Mesendoderm (in vitro differentiated cells): Measurements from ENCODE around the gene UBE2M.

ENCODE experiments used
- DNase-seq: peaks from one replicate; pipeline ENCODE4 v3.0.0; 2013
- H2AK5ac ChIP-seq: 2 replicates; pipeline ENCODE4 v1.6.1; 2013; ENCODE audit warnings: low read length, inconsistent platforms
- H2BK120ac ChIP-seq: 2 replicates; pipeline ENCODE4 v1.6.1; 2013; ENCODE audit warnings: low read depth, mild to moderate bottlenecking, low read length, moderate library complexity, mixed read lengths
- H2BK15ac ChIP-seq: replicated peaks from 2 replicates; pipeline ENCODE4 v1.6.1; 2013; ENCODE audit warnings: low read depth, mild to moderate bottlenecking, moderate library complexity
- H2BK5ac ChIP-seq: 2 replicates; pipeline ENCODE4 v1.6.1; 2013; ENCODE audit warnings: low read length, inconsistent platforms
- H3K18ac ChIP-seq: 2 replicates; pipeline ENCODE4 v1.6.1; 2013; ENCODE audit warnings: mild to moderate bottlenecking, low read length, mixed read lengths
- H3K23ac ChIP-seq: one replicate; pipeline ENCODE4 v1.6.1; 2013; ENCODE audit warnings: low read length
- H3K27ac ChIP-seq: 2 replicates; pipeline ENCODE4 v1.5.1; 2013; ENCODE audit warnings: low read depth, mild to moderate bottlenecking, inconsistent platforms, low read length, moderate library complexity
- H3K27me3 ChIP-seq: 2 replicates; pipeline ENCODE4 v1.6.1; 2013; ENCODE audit warnings: low read length, control low read depth, mild to moderate bottlenecking, inconsistent platforms; ENCODE audit not compliant: insufficient read depth, poor library complexity
- H3K36me3 ChIP-seq: 2 replicates; pipeline ENCODE4 v1.6.1; 2013; ENCODE audit warnings: low read length, inconsistent platforms; ENCODE audit not compliant: control insufficient read depth, insufficient read depth
- H3K4ac ChIP-seq: one replicate; pipeline ENCODE4 v1.6.1; 2013; ENCODE audit warnings: low read depth, mild to moderate bottlenecking, low read length, moderate library complexity
- H3K4me1 ChIP-seq: 2 replicates; pipeline ENCODE4 v1.6.1; 2013; ENCODE audit warnings: low read depth, low read length, inconsistent platforms; ENCODE audit not compliant: control insufficient read depth
- H3K4me2 ChIP-seq: 2 replicates; pipeline ENCODE4 v1.6.1; 2013; ENCODE audit warnings: low read length
- H3K4me3 ChIP-seq: 2 replicates; pipeline ENCODE4 v1.5.1; 2013; ENCODE audit warnings: mild to moderate bottlenecking, low read length
- H3K56ac ChIP-seq: one replicate; pipeline ENCODE4 v1.6.1; 2013; ENCODE audit warnings: low read length
- H3K79me1 ChIP-seq: 2 replicates; pipeline ENCODE4 v1.6.1; 2013; ENCODE audit warnings: low read length, inconsistent platforms
- H3K79me2 ChIP-seq: 2 replicates; pipeline ENCODE4 v1.6.1; 2013; ENCODE audit warnings: mild to moderate bottlenecking, low read length; ENCODE audit not compliant: control insufficient read depth, insufficient read depth
- H3K9ac ChIP-seq: 2 replicates; pipeline ENCODE4 v1.6.1; 2013; ENCODE audit warnings: low read length, inconsistent platforms
- H4K5ac ChIP-seq: one replicate; pipeline ENCODE4 v1.6.1; 2013; ENCODE audit warnings: low read length
- H4K8ac ChIP-seq: one replicate; pipeline ENCODE4 v1.6.1; 2013; ENCODE audit warnings: low read depth, mild to moderate bottlenecking, control low read depth, low read length, moderate library complexity
- WGBS: extraction: QIAGEN DNeasy Blood & Tissue Kit; methylation state at CpG from one replicate; pipeline ENCODE4 v1.1.7; 2013; ENCODE audit warnings: low lambda C conversion rate, missing lambda C conversion rate; ENCODE audit not compliant: insufficient coverage; ENCODE audit errors: extremely low coverage; 5-methylcytosine and 5-hydroxymethylcytosine counted together

Gene UBE2M

GRCh38 chr19:58571575-58571947 lies 13.2 kb upstream of the UBE2M start:
- Histone ChIP-seq H2AK5ac (no peak overlapping the region), H3K27me3 (no peaks in the 10 kb centered on the region)

DNA sequence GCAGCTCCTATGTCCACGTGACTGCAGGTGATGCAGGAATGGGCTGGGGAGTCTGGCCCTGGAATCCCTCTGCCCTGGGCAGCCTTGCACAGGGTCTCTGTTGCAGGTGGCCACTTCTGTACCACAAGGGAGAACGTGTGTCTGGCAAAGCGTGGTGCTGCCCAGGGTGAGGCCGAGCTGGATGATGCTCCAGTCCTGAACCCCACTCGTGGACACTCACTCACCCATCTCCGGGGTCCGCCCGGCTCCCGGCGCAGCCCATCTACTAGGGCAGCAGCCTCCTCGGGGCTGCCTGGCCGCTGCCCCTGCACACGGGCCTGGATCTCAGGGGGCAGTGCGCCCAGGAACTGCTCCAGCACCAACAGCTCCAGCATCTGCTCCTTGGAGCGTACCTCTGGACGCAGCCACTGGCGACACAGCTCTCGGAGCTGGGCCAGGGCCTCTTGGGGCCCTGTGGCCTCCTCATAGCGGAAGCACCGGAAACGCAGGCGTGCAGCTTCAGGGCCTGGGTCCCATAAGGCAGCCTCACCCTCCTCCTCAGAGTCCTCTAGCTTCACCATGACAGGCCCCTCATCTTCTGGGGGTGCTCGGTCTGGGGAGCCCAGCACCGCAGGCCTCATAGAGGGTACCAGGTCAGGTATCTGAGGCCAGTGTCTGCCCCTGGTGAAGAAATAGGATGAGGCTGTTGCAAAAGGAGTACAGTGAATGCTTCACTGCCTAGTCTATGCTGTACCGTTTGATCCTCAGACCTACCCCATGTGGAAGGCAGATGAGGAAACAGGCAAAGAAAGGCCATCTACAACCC lies 12.6 kb upstream of the UBE2M start:
- no peak overlapping the region for H4K8ac ChIP-seq
- no CpG with 5 or more reads among the region's 25 CpGs for WGBS
- H3K27me3 ChIP-seq, result no peaks in the 10 kb centered on the region
- H3K4me3 ChIP-seq, result no peak overlapping the region
- no peaks in the 10 kb centered on the region for H3K79me1 ChIP-seq
- no peak for DNase-seq
- H2BK120ac ChIP-seq, result no peak overlapping the region
- no peak overlapping the region for H3K56ac ChIP-seq
- no peaks in the 10 kb centered on the region for H3K79me2 ChIP-seq
- H3K27ac ChIP-seq, result no peak overlapping the region
- no peak overlapping the region for H3K4ac ChIP-seq
- H2BK5ac ChIP-seq, result no peak overlapping the region
- peaks cover 3% of the 10 kb centered on the region for H3K4me1 ChIP-seq
- H3K36me3 ChIP-seq, result peaks cover 6% of the 10 kb centered on the region
- H3K18ac ChIP-seq, result no peak overlapping the region
- no peak overlapping the region for H2AK5ac ChIP-seq
- H2BK15ac ChIP-seq, result no peak overlapping the region
- H3K9ac ChIP-seq, result no peak overlapping the region
- H4K5ac ChIP-seq, result no peak overlapping the region
- H3K4me2 ChIP-seq, result no peak overlapping the region
- no peak overlapping the region for H3K23ac ChIP-seq

More at GRCh38 chr19:58571575-58571947, 13.2 kb upstream of the UBE2M start:
- Histone ChIP-seq H3K4me2 (no peak overlapping the region), H4K8ac (no peak overlapping the region), H3K18ac (no peak overlapping the region), H4K5ac (no peak overlapping the region), H3K79me1 (no peaks in the 10 kb centered on the region), H2BK15ac (no peak overlapping the region), H2BK120ac (no peak overlapping the region), H2BK5ac (no peak overlapping the region), H3K4me1 (peaks cover 3% of the 10 kb centered on the region), H3K27ac (no peak overlapping the region), H3K23ac (no peak overlapping the region), H3K36me3 (peaks cover 6% of the 10 kb centered on the region), H3K79me2 (no peaks in the 10 kb centered on the region), H3K4me3 (no peak overlapping the region), H3K9ac (no peak overlapping the region), H3K56ac (no peak overlapping the region), H3K4ac (no peak overlapping the region)
- no CpG with 5 or more reads among the region's 8 CpGs for WGBS
- no peak for DNase-seq

DNA sequence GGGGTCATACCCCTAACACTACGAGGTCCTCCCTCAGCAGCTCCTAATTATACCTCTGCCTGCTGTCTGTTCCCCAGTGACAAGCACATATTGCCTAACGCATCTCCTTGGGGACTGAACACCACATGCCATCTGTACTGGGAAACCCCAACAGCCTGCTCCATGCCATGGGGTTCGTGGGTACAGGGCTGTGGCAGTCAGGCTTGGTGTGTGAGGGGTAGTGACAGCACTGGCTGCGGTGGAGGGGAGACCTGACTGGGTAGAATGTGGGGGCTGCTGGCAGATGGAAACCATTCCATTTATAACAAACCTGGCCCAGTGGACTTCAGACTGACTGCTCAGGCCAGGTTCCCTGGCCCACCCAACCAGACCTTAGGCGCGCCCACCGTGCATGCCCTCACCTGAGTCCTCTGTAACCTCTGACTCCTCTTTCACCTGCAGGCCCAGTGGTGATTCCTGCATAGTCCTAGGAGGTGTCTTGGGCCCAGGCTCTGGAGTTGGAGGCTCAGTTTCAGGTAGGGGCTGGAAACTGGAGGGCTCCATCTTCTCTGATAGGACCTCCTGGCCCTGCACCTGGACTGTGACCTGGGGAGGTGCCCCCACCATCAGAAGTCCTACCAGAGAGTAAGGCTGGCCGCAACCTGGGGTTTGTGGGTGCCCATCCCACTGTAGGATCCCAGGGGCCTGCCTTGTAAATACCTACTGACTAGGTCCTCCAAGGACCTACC lies 11.7 kb upstream of the UBE2M start:
- Histone ChIP-seq H4K5ac (no peak overlapping the region), H2BK120ac (no peak overlapping the region), H3K23ac (no peak overlapping the region), H3K9ac (no peak overlapping the region), H2BK15ac (no peak overlapping the region), H4K8ac (no peak overlapping the region), H3K27me3 (no peaks in the 10 kb centered on the region), H3K18ac (no peak overlapping the region), H3K79me1 (no peaks in the 10 kb centered on the region), H3K4me2 (no peak overlapping the region), H3K79me2 (no peaks in the 10 kb centered on the region), H3K36me3 (peaks cover 6% of the 10 kb centered on the region), H3K56ac (no peak overlapping the region), H3K4me1 (peaks cover 3% of the 10 kb centered on the region), H2BK5ac (no peak overlapping the region), H3K4me3 (no peak overlapping the region), H3K4ac (no peak overlapping the region), H3K27ac (no peak overlapping the region), H2AK5ac (no peak overlapping the region)
- WGBS, result no CpG with 5 or more reads among the region's 8 CpGs
- DNase-seq, result no peak

DNA sequence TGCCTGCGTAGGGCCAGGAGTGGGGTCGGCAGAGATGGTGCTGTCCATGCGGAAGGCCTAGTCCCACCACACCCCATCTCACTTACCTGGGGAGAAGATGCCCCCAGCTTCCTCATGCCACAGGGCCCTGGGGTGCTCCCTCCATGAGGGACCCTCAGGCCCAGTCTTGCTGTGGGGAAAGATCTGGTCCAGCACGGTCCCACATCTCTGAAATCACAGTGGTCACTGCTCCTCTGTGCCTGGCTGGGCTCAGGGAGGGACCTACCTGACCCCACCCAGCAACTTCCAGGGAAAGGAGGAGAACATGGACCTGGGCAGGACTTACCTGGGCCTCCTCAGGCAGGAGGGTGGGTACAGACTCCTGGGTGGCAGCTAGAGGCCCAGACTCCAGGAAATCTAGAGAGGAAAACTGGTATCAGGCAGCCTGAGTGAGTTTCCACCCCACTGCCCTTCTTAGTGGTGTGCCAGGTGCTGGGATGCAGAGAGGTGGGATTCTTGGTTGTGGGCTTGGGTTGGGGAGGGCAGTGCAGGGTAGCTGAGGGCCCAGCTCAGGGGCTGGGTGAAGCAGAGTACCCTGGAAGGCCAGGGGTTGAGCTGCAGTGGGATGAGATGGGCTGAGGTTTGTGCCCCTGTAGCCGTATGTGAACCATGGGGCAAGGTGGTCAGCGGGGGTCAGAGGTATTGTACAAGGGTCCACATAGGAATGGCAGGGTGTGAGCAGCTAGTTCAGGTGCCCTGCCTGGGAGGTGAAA lies 11.0 kb upstream of the UBE2M start:
- Histone ChIP-seq H3K18ac (no peak overlapping the region), H3K9ac (no peak overlapping the region), H2AK5ac (no peak overlapping the region), H3K79me1 (no peaks in the 10 kb centered on the region), H2BK5ac (no peak overlapping the region), H3K56ac (no peak overlapping the region), H2BK15ac (no peak overlapping the region), H3K23ac (no peak overlapping the region), H3K4ac (no peak overlapping the region), H4K5ac (no peak overlapping the region), H3K4me3 (no peak overlapping the region), H3K4me1 (peaks cover 3% of the 10 kb centered on the region), H3K36me3 (peaks cover 6% of the 10 kb centered on the region), H3K27ac (no peak overlapping the region), H3K79me2 (no peaks in the 10 kb centered on the region), H2BK120ac (no peak overlapping the region), H4K8ac (no peak overlapping the region), H3K4me2 (no peak overlapping the region), H3K27me3 (no peaks in the 10 kb centered on the region)
- DNase-seq, result no peak
- no CpG with 5 or more reads among the region's 6 CpGs for WGBS

- Histone ChIP-seq H2BK5ac (no peak overlapping the region), H3K9ac (no peak overlapping the region), H2AK5ac (no peak overlapping the region), H2BK15ac (no peak overlapping the region), H3K79me1 (no peaks in the 10 kb centered on the region), H4K8ac (no peak overlapping the region), H3K56ac (no peak overlapping the region), H3K4me2 (no peak overlapping the region), H3K4me3 (no peak overlapping the region), H3K23ac (no peak overlapping the region), H3K18ac (no peak overlapping the region), H3K79me2 (no peaks in the 10 kb centered on the region), H3K36me3 (peaks cover 6% of the 10 kb centered on the region), H4K5ac (no peak overlapping the region), H3K27ac (no peak overlapping the region), H3K4ac (no peak overlapping the region), H3K27me3 (no peaks in the 10 kb centered on the region), H3K4me1 (no peaks in the 10 kb centered on the region), H2BK120ac (no peak overlapping the region)
- WGBS, result no CpG with 5 or more reads among the region's 4 CpGs
- no peak for DNase-seq
Measured at GRCh38 chr19:58568453-58569130, 10.2 kb upstream of the UBE2M start.
